ENCODE data around the gene GDF3.
"Not testable (repeated sequence)": the region's sequence is repeated elsewhere in the genome, so short reads cannot be mapped to it uniquely, and the experiment has no call there.

GDF3 gene

DNA sequence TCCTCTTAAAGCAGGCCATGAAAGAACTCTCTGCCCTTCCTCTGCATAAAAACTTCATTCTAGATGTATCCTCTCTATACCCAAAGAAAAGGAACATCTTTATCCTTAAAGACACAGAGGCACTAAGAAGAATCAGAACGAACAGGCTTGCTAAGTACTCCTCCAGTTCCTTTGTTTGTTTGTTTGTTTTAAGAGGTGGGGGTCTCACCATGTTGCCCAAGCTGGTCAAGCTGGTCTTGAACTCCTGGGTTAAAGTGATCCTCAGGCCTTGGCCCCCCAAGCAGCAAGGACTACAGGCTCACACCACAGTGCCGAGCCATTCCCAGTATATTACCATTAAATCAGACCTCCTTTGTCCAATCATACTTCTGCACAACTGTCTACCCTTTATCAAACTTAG lies 14.0 kb downstream of the GDF3 start:
- Mint-ChIP-seq H3K9me3 (ENCODE audit: low read depth) (no peaks in the 10 kb centered on the region), H3K27ac (no peak overlapping the region), H3K4me1 (ENCODE audit: low read depth) (peaks cover 4% of the 10 kb centered on the region), H3K36me3 (no peaks in the 10 kb centered on the region), H3K27me3 (no peaks in the 10 kb centered on the region), H3K4me3 (no peak overlapping the region)

- Mint-ChIP-seq H3K27ac (no peak overlapping the region), H3K4me1 (ENCODE audit: low read depth) (peaks cover 4% of the 10 kb centered on the region), H3K36me3 (no peaks in the 10 kb centered on the region), H3K4me3 (no peak overlapping the region), H3K27me3 (peaks cover 2% of the 10 kb centered on the region), H3K9me3 (ENCODE audit: low read depth) (no peaks in the 10 kb centered on the region)
Observed at GRCh38 chr12:7679251-7680045, 16.1 kb downstream of the GDF3 start.

- Mint-ChIP-seq H3K4me3 (no peak overlapping the region), H3K27ac (no peak overlapping the region), H3K9me3 (ENCODE audit: low read depth) (no peaks in the 10 kb centered on the region), H3K4me1 (ENCODE audit: low read depth) (peaks cover 4% of the 10 kb centered on the region), H3K36me3 (no peaks in the 10 kb centered on the region), H3K27me3 (peaks cover 2% of the 10 kb centered on the region)
Observed at GRCh38 chr12:7678744-7679143, 16.8 kb downstream of the GDF3 start.

GRCh38 chr12:7677432-7677888 lies 18.1 kb downstream of the GDF3 start:
- H3K27ac Mint-ChIP-seq = not testable (repeated sequence)

DNA sequence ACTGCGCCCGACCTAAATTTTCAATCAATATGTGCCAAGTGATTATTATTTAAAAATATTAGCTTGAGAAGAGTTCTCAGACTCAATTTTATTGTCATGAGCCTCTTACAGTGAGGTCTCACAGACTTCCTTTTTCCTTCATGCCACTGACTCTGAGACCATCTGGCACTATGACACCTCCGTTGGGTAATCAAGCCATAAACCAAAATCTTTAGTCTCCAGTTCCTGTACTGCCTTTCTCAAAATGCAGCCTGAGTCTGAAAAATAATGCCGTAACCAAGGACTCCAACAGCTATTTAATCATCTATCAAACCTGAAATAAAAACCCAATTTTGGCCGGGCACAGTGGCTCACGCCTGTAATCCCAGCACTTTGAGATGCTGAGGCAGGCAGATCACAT lies 20.1 kb downstream of the GDF3 start:
- not testable (repeated sequence) for H3K27ac Mint-ChIP-seq; H3K4me3 Mint-ChIP-seq; H3K4me1 Mint-ChIP-seq (ENCODE audit: low read depth); H3K9me3 Mint-ChIP-seq (ENCODE audit: low read depth); H3K27me3 Mint-ChIP-seq; H3K36me3 Mint-ChIP-seq

More at GRCh38 chr12:7677432-7677888, 18.1 kb downstream of the GDF3 start:
- not testable (repeated sequence) for H3K36me3 Mint-ChIP-seq; H3K4me1 Mint-ChIP-seq (ENCODE audit: low read depth); H3K27me3 Mint-ChIP-seq; H3K9me3 Mint-ChIP-seq (ENCODE audit: low read depth)
- peak overlapping the region; percentile 58 for H3K4me3 Mint-ChIP-seq

DNA sequence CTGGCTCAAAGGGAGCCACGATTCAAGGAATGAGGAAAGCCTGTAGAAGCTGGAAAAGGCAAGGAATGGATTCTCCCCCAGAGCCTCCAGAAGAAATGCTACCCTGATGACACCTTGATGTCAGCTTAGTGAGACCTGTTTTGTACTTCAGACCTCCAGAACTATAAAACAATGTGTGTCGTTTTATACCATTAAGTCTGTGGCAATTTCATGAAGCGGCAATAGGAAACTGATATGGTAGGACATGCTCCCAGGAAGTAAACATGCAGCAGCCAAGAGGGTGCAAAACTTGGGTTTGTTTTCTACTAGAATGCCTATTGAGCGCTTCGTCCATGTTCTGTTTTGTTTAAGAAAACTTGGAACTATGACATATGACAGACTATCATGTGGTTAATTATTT lies 27.4 kb downstream of the GDF3 start:
- no peak overlapping the region for H3K4me3 Mint-ChIP-seq
- no peaks in the 10 kb centered on the region for H3K36me3 Mint-ChIP-seq
- H3K9me3 Mint-ChIP-seq (ENCODE audit: low read depth) = no peaks in the 10 kb centered on the region
- no peaks in the 10 kb centered on the region for H3K27me3 Mint-ChIP-seq
- no peak overlapping the region for H3K27ac Mint-ChIP-seq
- no peaks in the 10 kb centered on the region for H3K4me1 Mint-ChIP-seq (ENCODE audit: low read depth)

GRCh38 chr12:7667125-7667524 lies 28.4 kb downstream of the GDF3 start:
- Mint-ChIP-seq H3K9me3 (ENCODE audit: low read depth) (no peaks in the 10 kb centered on the region), H3K4me3 (no peak overlapping the region), H3K27ac (no peak overlapping the region), H3K4me1 (ENCODE audit: low read depth) (no peaks in the 10 kb centered on the region), H3K27me3 (no peaks in the 10 kb centered on the region), H3K36me3 (no peaks in the 10 kb centered on the region)

GRCh38 chr12:7666595-7666994 lies 29.0 kb downstream of the GDF3 start:
- no peaks in the 10 kb centered on the region for H3K27me3 Mint-ChIP-seq
- no peaks in the 10 kb centered on the region for H3K9me3 Mint-ChIP-seq (ENCODE audit: low read depth)
- no peaks in the 10 kb centered on the region for H3K4me1 Mint-ChIP-seq (ENCODE audit: low read depth)
- H3K27ac Mint-ChIP-seq = no peak overlapping the region
- H3K36me3 Mint-ChIP-seq = no peaks in the 10 kb centered on the region
- no peak overlapping the region for H3K4me3 Mint-ChIP-seq

DNA sequence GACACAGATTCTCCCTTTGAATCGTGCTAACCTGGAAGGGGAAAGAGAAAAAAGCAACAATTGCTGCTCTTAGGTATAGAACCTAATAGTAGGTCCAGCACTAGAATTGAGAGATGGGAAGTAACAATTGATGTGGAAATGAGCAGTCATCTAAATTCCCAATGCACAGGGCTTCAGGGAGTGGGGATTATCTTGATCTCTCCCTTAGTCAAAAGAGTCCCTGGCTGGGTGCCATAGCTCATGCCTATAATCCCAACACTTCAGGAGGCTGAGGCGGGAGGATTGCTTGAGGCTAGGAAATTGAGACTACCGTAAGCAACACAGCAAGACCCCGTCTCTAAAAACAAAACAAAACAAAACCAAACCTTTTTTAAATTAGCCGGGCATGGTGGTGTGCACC lies 33.8 kb downstream of the GDF3 start:
- Mint-ChIP-seq H3K4me3 (no peak overlapping the region), H3K27ac (no peak overlapping the region), H3K36me3 (no peaks in the 10 kb centered on the region), H3K27me3 (no peaks in the 10 kb centered on the region), H3K4me1 (ENCODE audit: low read depth) (no peaks in the 10 kb centered on the region), H3K9me3 (ENCODE audit: low read depth) (no peaks in the 10 kb centered on the region)

DNA sequence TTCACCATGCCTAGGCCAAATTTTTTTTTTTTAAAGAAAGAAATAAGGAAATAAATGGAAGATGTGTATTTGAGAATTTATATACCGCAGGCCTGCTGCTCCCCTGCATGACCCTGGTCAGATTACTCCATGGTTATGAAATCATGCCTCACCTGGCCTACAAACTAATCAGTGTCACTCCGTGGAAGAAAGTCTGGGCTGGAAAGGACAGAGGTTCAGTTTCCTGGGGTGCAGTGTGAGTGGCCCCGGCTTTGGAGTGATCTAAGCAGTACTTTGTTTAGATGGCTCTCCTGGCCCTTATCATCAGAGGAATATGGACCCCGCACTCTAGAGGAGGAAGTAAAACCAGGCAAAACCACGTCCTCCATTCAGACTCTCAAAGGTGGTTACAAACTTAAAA lies 39.5 kb downstream of the GDF3 start:
- Mint-ChIP-seq H3K4me1 (ENCODE audit: low read depth) (no peaks in the 10 kb centered on the region), H3K9me3 (ENCODE audit: low read depth) (no peaks in the 10 kb centered on the region), H3K27me3 (no peaks in the 10 kb centered on the region), H3K4me3 (no peak overlapping the region), H3K27ac (no peak overlapping the region), H3K36me3 (no peaks in the 10 kb centered on the region)

- Mint-ChIP-seq H3K27ac (no peak overlapping the region), H3K4me3 (no peak overlapping the region)
Observed at GRCh38 chr12:7650091-7650490, 45.5 kb downstream of the GDF3 start.

GRCh38 chr12:7647071-7647470 lies 48.5 kb downstream of the GDF3 start:
- no peaks in the 10 kb centered on the region for H3K9me3 Mint-ChIP-seq (ENCODE audit: low read depth)
- H3K4me3 Mint-ChIP-seq = no peak overlapping the region
- no peaks in the 10 kb centered on the region for H3K27me3 Mint-ChIP-seq
- peaks cover 7% of the 10 kb centered on the region for H3K4me1 Mint-ChIP-seq (ENCODE audit: low read depth)
- H3K27ac Mint-ChIP-seq = no peak overlapping the region
- H3K36me3 Mint-ChIP-seq = no peaks in the 10 kb centered on the region

More at GRCh38 chr12:7650091-7650490, 45.5 kb downstream of the GDF3 start:
- Mint-ChIP-seq H3K36me3 (no peaks in the 10 kb centered on the region), H3K4me1 (ENCODE audit: low read depth) (peaks cover 2% of the 10 kb centered on the region), H3K27me3 (no peaks in the 10 kb centered on the region), H3K9me3 (ENCODE audit: low read depth) (no peaks in the 10 kb centered on the region)

GRCh38 chr12:7646178-7646475 lies 49.4 kb downstream of the GDF3 start:
- H3K27ac Mint-ChIP-seq = no peak overlapping the region

DNA sequence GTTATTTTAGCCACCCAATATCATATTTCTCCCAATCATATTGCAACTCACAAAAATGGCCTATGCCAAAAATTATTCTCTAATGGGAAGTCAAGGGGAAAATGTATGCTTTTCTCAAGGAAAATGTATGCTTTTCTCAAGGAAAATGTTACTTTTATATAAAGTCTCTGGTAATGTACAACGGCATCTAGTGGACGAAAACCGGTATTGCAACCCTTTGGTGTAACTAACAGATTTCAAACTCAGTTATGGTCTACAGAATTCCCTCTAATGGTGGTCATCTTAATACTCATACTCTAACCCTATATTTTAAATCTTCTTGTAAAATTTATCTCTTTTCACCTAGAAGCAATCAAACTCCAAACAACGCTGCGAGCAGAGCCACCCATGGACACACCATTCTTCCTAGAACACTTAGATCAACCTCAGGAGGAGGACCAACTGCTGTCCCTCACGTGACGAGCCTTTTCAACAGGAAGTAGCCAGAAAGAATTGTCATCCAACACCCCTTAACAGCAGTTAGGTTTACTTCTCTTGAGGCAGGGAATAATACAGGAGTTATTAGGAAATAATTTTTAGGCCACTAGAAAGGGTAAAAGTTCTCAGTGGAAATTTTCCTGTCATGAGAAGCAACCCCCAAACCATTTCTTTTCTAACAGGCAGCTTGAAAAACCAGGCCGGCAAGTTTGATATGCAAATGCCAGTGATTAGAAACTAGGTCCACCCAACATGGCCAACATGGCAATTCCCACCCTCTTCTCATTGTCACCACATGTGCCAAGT lies 50.0 kb downstream of the GDF3 start:
- Mint-ChIP-seq H3K4me1 (ENCODE audit: low read depth) (peaks cover 20% of the 10 kb centered on the region), H3K27me3 (no peaks in the 10 kb centered on the region), H3K36me3 (no peaks in the 10 kb centered on the region), H3K4me3 (no peak overlapping the region), H3K27ac (no peak overlapping the region), H3K9me3 (ENCODE audit: low read depth) (no peaks in the 10 kb centered on the region)

More at GRCh38 chr12:7646178-7646475, 49.4 kb downstream of the GDF3 start:
- Mint-ChIP-seq H3K4me3 (no peak overlapping the region), H3K9me3 (ENCODE audit: low read depth) (no peaks in the 10 kb centered on the region), H3K36me3 (no peaks in the 10 kb centered on the region), H3K27me3 (no peaks in the 10 kb centered on the region), H3K4me1 (ENCODE audit: low read depth) (peaks cover 14% of the 10 kb centered on the region)

DNA sequence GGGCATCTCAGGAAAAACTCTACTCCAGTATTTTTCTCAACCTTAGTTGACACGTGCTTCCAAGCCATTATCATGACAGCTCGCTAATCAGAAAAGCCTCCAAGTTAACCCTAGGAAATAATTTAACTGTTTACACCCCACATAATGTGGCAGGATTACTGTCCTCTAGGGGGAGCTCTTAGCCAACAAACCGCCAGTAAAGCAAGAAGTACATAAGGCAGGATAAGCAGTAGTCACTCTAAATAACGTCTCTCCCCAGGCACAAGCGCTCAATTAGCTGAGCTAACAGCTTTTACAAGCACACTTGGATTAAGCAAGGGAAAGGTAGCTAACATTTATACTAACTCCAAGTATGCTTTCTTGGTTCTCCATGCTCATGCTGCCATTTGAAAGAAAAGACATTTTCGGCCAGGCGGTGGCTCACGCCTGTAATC lies 52.7 kb downstream of the GDF3 start:
- no peaks in the 10 kb centered on the region for H3K36me3 Mint-ChIP-seq
- peaks cover 4% of the 10 kb centered on the region for H3K27me3 Mint-ChIP-seq
- H3K4me1 Mint-ChIP-seq (ENCODE audit: low read depth) = peaks cover 37% of the 10 kb centered on the region
- H3K9me3 Mint-ChIP-seq (ENCODE audit: low read depth) = no peaks in the 10 kb centered on the region
- no peak overlapping the region for H3K27ac Mint-ChIP-seq
- H3K4me3 Mint-ChIP-seq = no peak overlapping the region
